ENCODE measurements around the gene C8G.

The C8G gene

GRCh38 chr9:136944519-136945332 is at the start of gene C8G, which contains the start of gene FBXW5:
Gene C8G, plus strand, starts transcription at chr9:136945243. Its CDS starts 78 bp downstream, at chr9:136945321.
Gene FBXW5, minus strand, starts transcription at chr9:136944738. Its CDS starts 655 bp downstream, at chr9:136944083.
- peak; percentile 93 for DNase-seq

GRCh38 chr9:136896027-136896426 is 49.0 kb upstream of the C8G start:
- DNase-seq = no peak

GRCh38 chr9:136898483-136899100 is 46.5 kb upstream of the C8G start:
- no peak for DNase-seq

- DNase-seq = no peak
Observed at GRCh38 chr9:136899196-136899595, 45.8 kb upstream of the C8G start.

GRCh38 chr9:136900556-136900955 is 44.5 kb upstream of the C8G start:
- no peak for DNase-seq

- no peak for DNase-seq
Observed at GRCh38 chr9:136900988-136901515, 44.0 kb upstream of the C8G start.

- no peak for DNase-seq
Observed at GRCh38 chr9:136901516-136902258, 43.4 kb upstream of the C8G start.

- DNase-seq = no peak
Observed at GRCh38 chr9:136902259-136902821, 42.7 kb upstream of the C8G start.

GRCh38 chr9:136903041-136903554 is 41.9 kb upstream of the C8G start:
- DNase-seq = no peak

- no peak for DNase-seq
Observed at GRCh38 chr9:136906266-136906665, 38.8 kb upstream of the C8G start.

- no peak for DNase-seq
Observed at GRCh38 chr9:136907011-136907914, 37.8 kb upstream of the C8G start.

- no peak for DNase-seq
Observed at GRCh38 chr9:136910197-136910900, 34.7 kb upstream of the C8G start.

GRCh38 chr9:136910901-136911245 is 34.2 kb upstream of the C8G start:
- no peak for DNase-seq

GRCh38 chr9:136913701-136914438 is 31.2 kb upstream of the C8G start:
- DNase-seq = no peak

GRCh38 chr9:136915632-136916329 is 29.3 kb upstream of the C8G start:
- DNase-seq = no peak

- no peak for DNase-seq
Observed at GRCh38 chr9:136916330-136917184, 28.5 kb upstream of the C8G start.

GRCh38 chr9:136917902-136918301 is 27.1 kb upstream of the C8G start:
- DNase-seq = no peak

- DNase-seq = no peak
Observed at GRCh38 chr9:136920069-136920468, 25.0 kb upstream of the C8G start.

GRCh38 chr9:136920734-136921231 is 24.3 kb upstream of the C8G start:
- DNase-seq = no peak

All from GDM1 (cell line).